Stomach (tissue), 4 donors: ENCODE results near the gene SLC3A2.

Source experiments
- EP300 ChIP-seq: sonication (generic); formaldehyde crosslinking; IDR thresholded peaks from one replicate; pipeline ENCODE4 v1.6.1; 2017; ENCODE audit warnings: antibody characterized with exemption
- POLR2A ChIP-seq, 4 donors: fragments of 450-650 bp; IDR thresholded peaks; one replicate each; pipeline ENCODE4 v1.6.1; 2016; ENCODE audit warnings: antibody characterized with exemption in 4 of 4, control low read depth in 2 of 4, mild to moderate bottlenecking in 1 of 4, moderate library complexity in 1 of 4
- POLR2AphosphoS5 ChIP-seq, 3 donors: sonication (generic); formaldehyde crosslinking; IDR thresholded peaks; one replicate each; pipeline ENCODE4 v1.6.1; 2016; ENCODE audit warnings: antibody characterized with exemption in 3 of 3
- TF ChIP-seq, protein P1 (sequence below), 7 experiments: fragments of 450-650 bp in 4 of 7; fragments of 200-600 bp in 3 of 7; sonication (generic) in 3 of 7; IDR thresholded peaks; one replicate each; pipeline ENCODE4 v1.5.1; 2016 to 2019; ENCODE audit warnings: antibody characterized with exemption in 7 of 7, control low read depth in 2 of 7, mild to moderate bottlenecking in 1 of 7

DNA sequence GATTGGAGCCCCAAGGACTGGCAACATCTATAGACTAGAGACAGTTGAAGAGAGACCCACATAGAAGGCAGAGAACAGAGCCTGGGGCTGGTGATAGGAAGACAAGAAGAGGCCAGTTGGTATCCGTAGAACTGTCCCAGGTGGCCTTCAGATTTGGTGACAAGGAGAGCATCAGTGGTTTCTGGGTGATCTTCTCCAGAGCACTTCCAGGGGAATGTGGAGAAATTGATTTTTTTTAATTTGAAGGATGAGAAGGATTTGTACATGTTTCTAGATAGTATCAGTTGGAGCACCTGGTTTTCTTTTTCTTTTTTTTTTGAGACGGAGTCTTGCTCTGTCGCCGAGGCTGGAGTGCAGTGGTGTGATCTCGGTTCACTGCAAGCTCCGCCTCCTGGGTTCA is 14.8 kb downstream of the SLC3A2 start:
- TF ChIP-seq, protein P1, sequence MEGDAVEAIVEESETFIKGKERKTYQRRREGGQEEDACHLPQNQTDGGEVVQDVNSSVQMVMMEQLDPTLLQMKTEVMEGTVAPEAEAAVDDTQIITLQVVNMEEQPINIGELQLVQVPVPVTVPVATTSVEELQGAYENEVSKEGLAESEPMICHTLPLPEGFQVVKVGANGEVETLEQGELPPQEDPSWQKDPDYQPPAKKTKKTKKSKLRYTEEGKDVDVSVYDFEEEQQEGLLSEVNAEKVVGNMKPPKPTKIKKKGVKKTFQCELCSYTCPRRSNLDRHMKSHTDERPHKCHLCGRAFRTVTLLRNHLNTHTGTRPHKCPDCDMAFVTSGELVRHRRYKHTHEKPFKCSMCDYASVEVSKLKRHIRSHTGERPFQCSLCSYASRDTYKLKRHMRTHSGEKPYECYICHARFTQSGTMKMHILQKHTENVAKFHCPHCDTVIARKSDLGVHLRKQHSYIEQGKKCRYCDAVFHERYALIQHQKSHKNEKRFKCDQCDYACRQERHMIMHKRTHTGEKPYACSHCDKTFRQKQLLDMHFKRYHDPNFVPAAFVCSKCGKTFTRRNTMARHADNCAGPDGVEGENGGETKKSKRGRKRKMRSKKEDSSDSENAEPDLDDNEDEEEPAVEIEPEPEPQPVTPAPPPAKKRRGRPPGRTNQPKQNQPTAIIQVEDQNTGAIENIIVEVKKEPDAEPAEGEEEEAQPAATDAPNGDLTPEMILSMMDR (IDR thresholded peaks at IDR 0.05): no peak
- TF ChIP-seq POLR2A (IDR thresholded peaks at IDR 0.05) (no peak), POLR2AphosphoS5 (IDR thresholded peaks at IDR 0.05) (no peak), EP300 (no peak)
